ENCODE results near the gene GARIN1A. TPM values are rescaled to one million over a fixed set of nuclear protein-coding genes. Genes with fewer than 3 reads are reported as not detected.
A peak's percentile ranks its signal among the peaks of the same experiment; 100 is the strongest.
"Not testable (repeated sequence)": the region's sequence is repeated elsewhere in the genome, so short reads cannot be mapped to it uniquely, and the experiment has no call there.

The GARIN1A gene
- polyA plus RNA-seq (2013, experiment 1 of 2): 0.13 TPM
- 0.19 TPM for polyA plus RNA-seq (2013, experiment 2 of 2)

GRCh38 chr7:128671992-128672391, at the start of gene GARIN1A:
Gene GARIN1A (plus strand): TSS chr7:128672292. CDS start chr7:128672398, 106 bp downstream.
- Histone ChIP-seq H2BK12ac (ENCODE audit: low read length) (no peak within 1 kb of the TSS), H3K23ac (ENCODE audit: low read depth, low read length, poor library complexity) (peak within 1 kb of the TSS; percentile 12), H3K36me3 (replicated peaks in 1 of 2; ENCODE audit: control insufficient read depth in 2 of 2, insufficient read depth in 2 of 2, low read length in 2 of 2) (no peaks in the 10 kb centered on the region), H3K79me1 (ENCODE audit: low read depth, low read length) (peaks cover 2% of the 10 kb centered on the region), H3K4ac (ENCODE audit: low read length) (no peak within 1 kb of the TSS), H4K91ac (ENCODE audit: low read depth, low read length, poor library complexity) (no peak within 1 kb of the TSS), H2BK5ac (ENCODE audit: low read length) (no peak within 1 kb of the TSS), H3K9ac (ENCODE audit: low read depth, low read length, poor library complexity) (no peak within 1 kb of the TSS), H2BK120ac (ENCODE audit: low read depth, low read length) (no peak within 1 kb of the TSS), H3K14ac (ENCODE audit: low read length) (no peak within 1 kb of the TSS), H3K9me3 (replicated peaks in 1 of 2; ENCODE audit: control insufficient read depth in 2 of 2, insufficient read depth in 1 of 2, low read depth in 1 of 2, low read length in 2 of 2) (peaks cover 0 to 2% of the 10 kb centered on the region in 2 donors), H3K4me1 (ENCODE audit: control insufficient read depth in 2 of 2, insufficient read depth in 1 of 2, low read depth in 1 of 2, low read length in 2 of 2) (peaks cover 0 to 9% of the 10 kb centered on the region in 2 donors), H2AFZ (ENCODE audit: low read length) (peak within 1 kb of the TSS; percentile 27), H4K8ac (ENCODE audit: low read depth, low read length) (no peak within 1 kb of the TSS), H2BK15ac (ENCODE audit: low read length) (no peak within 1 kb of the TSS), H3K27me3 (ENCODE audit: control insufficient read depth in 3 of 3, insufficient read depth in 3 of 3, low read depth in 1 of 3, low read length in 3 of 3) (no peaks in the 10 kb centered on the region), H3K27ac (replicated peaks; ENCODE audit: low read length) (no peak within 1 kb of the TSS), H3K4me3 (ENCODE audit: low read length in 2 of 2) (no peak within 1 kb of the TSS), H2AK5ac (ENCODE audit: low read depth, low read length) (no peak within 1 kb of the TSS), H3K18ac (ENCODE audit: low read length) (no peak within 1 kb of the TSS), H3K4me2 (ENCODE audit: insufficient read depth, low read length, poor library complexity, severe bottlenecking) (no peak within 1 kb of the TSS)
- no CpG with 5 or more reads among the region's 4 CpGs for whole genome bisulfite sequencing, 2 donors (ENCODE audit: extremely low coverage in 2 of 2, insufficient read length in 2 of 2, insufficient replicate concordance in 1 of 2)
- DNase-seq (ENCODE audit: low spot score): no peak

- not testable (repeated sequence) for H3K4me3 ChIP-seq (ENCODE audit: low read length in 2 of 2); H2BK12ac ChIP-seq (ENCODE audit: low read length); H3K4me2 ChIP-seq (ENCODE audit: insufficient read depth, low read length, poor library complexity, severe bottlenecking); H3K23ac ChIP-seq (ENCODE audit: low read depth, low read length, poor library complexity); H4K91ac ChIP-seq (ENCODE audit: low read depth, low read length, poor library complexity); H3K9ac ChIP-seq (ENCODE audit: low read depth, low read length, poor library complexity); DNase-seq (ENCODE audit: low spot score); H3K4ac ChIP-seq (ENCODE audit: low read length); H3K27ac ChIP-seq (replicated peaks; ENCODE audit: low read length); H4K8ac ChIP-seq (ENCODE audit: low read depth, low read length); H2AFZ ChIP-seq (ENCODE audit: low read length); H3K4me1 ChIP-seq (ENCODE audit: control insufficient read depth in 2 of 2, insufficient read depth in 1 of 2, low read depth in 1 of 2, low read length in 2 of 2); H3K14ac ChIP-seq (ENCODE audit: low read length); H3K9me3 ChIP-seq (replicated peaks in 1 of 2; ENCODE audit: control insufficient read depth in 2 of 2, insufficient read depth in 1 of 2, low read depth in 1 of 2, low read length in 2 of 2); H2BK5ac ChIP-seq (ENCODE audit: low read length); H2BK120ac ChIP-seq (ENCODE audit: low read depth, low read length); H3K18ac ChIP-seq (ENCODE audit: low read length); H3K79me1 ChIP-seq (ENCODE audit: low read depth, low read length); H2BK15ac ChIP-seq (ENCODE audit: low read length); H2AK5ac ChIP-seq (ENCODE audit: low read depth, low read length); H3K27me3 ChIP-seq (ENCODE audit: control insufficient read depth in 3 of 3, insufficient read depth in 3 of 3, low read depth in 1 of 3, low read length in 3 of 3)
- H3K36me3 ChIP-seq (replicated peaks in 1 of 2; ENCODE audit: control insufficient read depth in 2 of 2, insufficient read depth in 2 of 2, low read length in 2 of 2): peaks cover 10 to 69% of the 10 kb centered on the region in 2 donors
- no CpG with 5 or more reads among the region's 2 CpGs for WGBS, 2 donors (ENCODE audit: extremely low coverage in 2 of 2, insufficient read length in 2 of 2, insufficient replicate concordance in 1 of 2)
These were observed 45.0 kb upstream of the GARIN1A start for GRCh38 chr7:128627124-128627523.

GRCh38 chr7:128633915-128634314, 38.2 kb upstream of the GARIN1A start:
- H3K4ac ChIP-seq (ENCODE audit: low read length); H3K4me3 ChIP-seq (ENCODE audit: low read length in 2 of 2); H4K91ac ChIP-seq (ENCODE audit: low read depth, low read length, poor library complexity); H2BK5ac ChIP-seq (ENCODE audit: low read length); H3K27ac ChIP-seq (replicated peaks; ENCODE audit: low read length); H3K9ac ChIP-seq (ENCODE audit: low read depth, low read length, poor library complexity); H3K23ac ChIP-seq (ENCODE audit: low read depth, low read length, poor library complexity); H2AK5ac ChIP-seq (ENCODE audit: low read depth, low read length); DNase-seq (ENCODE audit: low spot score); H2AFZ ChIP-seq (ENCODE audit: low read length); H4K8ac ChIP-seq (ENCODE audit: low read depth, low read length); H2BK120ac ChIP-seq (ENCODE audit: low read depth, low read length); H3K4me2 ChIP-seq (ENCODE audit: insufficient read depth, low read length, poor library complexity, severe bottlenecking); H2BK15ac ChIP-seq (ENCODE audit: low read length); H2BK12ac ChIP-seq (ENCODE audit: low read length); H3K9me3 ChIP-seq (replicated peaks in 1 of 2; ENCODE audit: control insufficient read depth in 2 of 2, insufficient read depth in 1 of 2, low read depth in 1 of 2, low read length in 2 of 2); H3K4me1 ChIP-seq (ENCODE audit: control insufficient read depth in 2 of 2, insufficient read depth in 1 of 2, low read depth in 1 of 2, low read length in 2 of 2); H3K27me3 ChIP-seq (ENCODE audit: control insufficient read depth in 3 of 3, insufficient read depth in 3 of 3, low read depth in 1 of 3, low read length in 3 of 3); H3K14ac ChIP-seq (ENCODE audit: low read length); H3K79me1 ChIP-seq (ENCODE audit: low read depth, low read length); H3K18ac ChIP-seq (ENCODE audit: low read length): not testable (repeated sequence)
- WGBS, 2 donors (ENCODE audit: extremely low coverage in 2 of 2, insufficient read length in 2 of 2, insufficient replicate concordance in 1 of 2): no CpG with 5 or more reads among the region's 3 CpGs
- peaks cover 14 to 53% of the 10 kb centered on the region in 2 donors for H3K36me3 ChIP-seq (replicated peaks in 1 of 2; ENCODE audit: control insufficient read depth in 2 of 2, insufficient read depth in 2 of 2, low read length in 2 of 2)

- H2AK5ac ChIP-seq (ENCODE audit: low read depth, low read length); H3K79me1 ChIP-seq (ENCODE audit: low read depth, low read length); H3K4ac ChIP-seq (ENCODE audit: low read length); H2BK15ac ChIP-seq (ENCODE audit: low read length); H2AFZ ChIP-seq (ENCODE audit: low read length); H3K27me3 ChIP-seq (ENCODE audit: control insufficient read depth in 3 of 3, insufficient read depth in 3 of 3, low read depth in 1 of 3, low read length in 3 of 3); H3K4me3 ChIP-seq (ENCODE audit: low read length in 2 of 2); H2BK12ac ChIP-seq (ENCODE audit: low read length); H3K9ac ChIP-seq (ENCODE audit: low read depth, low read length, poor library complexity); H3K23ac ChIP-seq (ENCODE audit: low read depth, low read length, poor library complexity); H2BK5ac ChIP-seq (ENCODE audit: low read length); H3K9me3 ChIP-seq (replicated peaks in 1 of 2; ENCODE audit: control insufficient read depth in 2 of 2, insufficient read depth in 1 of 2, low read depth in 1 of 2, low read length in 2 of 2); H2BK120ac ChIP-seq (ENCODE audit: low read depth, low read length); H4K91ac ChIP-seq (ENCODE audit: low read depth, low read length, poor library complexity); H3K4me1 ChIP-seq (ENCODE audit: control insufficient read depth in 2 of 2, insufficient read depth in 1 of 2, low read depth in 1 of 2, low read length in 2 of 2); H4K8ac ChIP-seq (ENCODE audit: low read depth, low read length); H3K4me2 ChIP-seq (ENCODE audit: insufficient read depth, low read length, poor library complexity, severe bottlenecking); H3K14ac ChIP-seq (ENCODE audit: low read length); H3K18ac ChIP-seq (ENCODE audit: low read length); H3K27ac ChIP-seq (replicated peaks; ENCODE audit: low read length); DNase-seq (ENCODE audit: low spot score): not testable (repeated sequence)
- WGBS, 2 donors (ENCODE audit: extremely low coverage in 2 of 2, insufficient read length in 2 of 2, insufficient replicate concordance in 1 of 2): no CpG with 5 or more reads among the region's 5 CpGs
- peaks cover 3 to 28% of the 10 kb centered on the region in 2 donors for H3K36me3 ChIP-seq (replicated peaks in 1 of 2; ENCODE audit: control insufficient read depth in 2 of 2, insufficient read depth in 2 of 2, low read length in 2 of 2)
These were observed 26.9 kb upstream of the GARIN1A start for GRCh38 chr7:128645206-128645605.

Measured in neuronal stem cell (in vitro differentiated cells).